Umbilical cord (tissue), 2 donors: Measurements from ENCODE around the gene PSG11. TPM values are rescaled to one million over a fixed set of nuclear protein-coding genes. Genes with fewer than 3 reads are reported as not detected.
A peak's percentile ranks its signal among the peaks of the same experiment; 100 is the strongest.
"Not testable (repeated sequence)": the region's sequence is repeated elsewhere in the genome, so short reads cannot be mapped to it uniquely, and the experiment has no call there.

Experiments used
- DNase-seq: peaks from one replicate; pipeline ENCODE4 v3.0.0-alpha.2; 2015; ENCODE audit warnings: low spot score
- total RNA-seq: library from RNA; depleted of rRNA; stranded (reverse); fragments of >200 nt; gene quantifications from one replicate; pipeline ENCODE4 v1.2.3, GENCODE V29; 2014; ENCODE audit warnings: low replicate concordance; ENCODE audit not compliant: insufficient read depth

Gene PSG11
- total RNA-seq, result 3.9 TPM

DNA sequence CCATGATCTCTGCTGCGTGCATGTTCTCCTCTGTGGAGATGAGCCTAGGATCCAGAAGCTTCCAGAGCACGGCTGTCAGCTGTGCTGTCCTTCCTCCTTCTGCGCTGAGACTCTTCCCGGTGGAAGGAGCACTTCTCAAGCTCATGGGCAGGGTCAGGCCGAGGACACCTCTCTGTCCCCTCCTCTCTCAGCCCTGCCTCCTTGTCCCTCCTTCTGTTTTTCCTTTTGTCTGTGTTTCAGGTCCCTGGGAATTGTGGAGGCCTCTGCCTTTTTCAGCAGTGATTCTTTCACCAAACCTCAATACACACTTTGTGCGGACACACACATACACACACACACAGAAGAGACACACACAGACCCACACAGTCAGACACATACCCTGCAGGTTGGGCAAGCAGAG lies at the start of gene PSG11:
PSG11 (minus strand) TSS at position 101 of the 400 bp plus-strand sequence; CDS start at position 4, 97 bp downstream.
- DNase-seq, result not testable (repeated sequence)

DNA sequence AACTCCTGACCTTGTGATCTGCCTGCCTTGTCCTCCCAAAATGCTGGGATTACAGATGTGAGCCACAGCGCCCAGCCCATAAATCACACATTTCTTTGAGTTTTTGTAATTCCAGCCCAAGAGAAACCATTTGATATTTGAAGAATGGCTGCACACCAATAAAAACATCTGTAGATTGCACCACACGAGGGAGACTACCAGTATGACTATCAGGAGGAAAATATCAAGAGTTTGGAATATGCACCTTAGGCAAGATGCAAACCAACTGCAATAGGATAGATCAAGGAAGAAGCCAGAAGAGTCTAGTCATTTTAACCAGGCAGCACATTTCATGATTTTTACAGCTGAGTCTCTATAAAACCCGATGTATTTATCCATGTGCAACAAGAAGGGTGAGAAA lies 36.1 kb upstream of the PSG11 start:
- DNase-seq, result not testable (repeated sequence)

DNA sequence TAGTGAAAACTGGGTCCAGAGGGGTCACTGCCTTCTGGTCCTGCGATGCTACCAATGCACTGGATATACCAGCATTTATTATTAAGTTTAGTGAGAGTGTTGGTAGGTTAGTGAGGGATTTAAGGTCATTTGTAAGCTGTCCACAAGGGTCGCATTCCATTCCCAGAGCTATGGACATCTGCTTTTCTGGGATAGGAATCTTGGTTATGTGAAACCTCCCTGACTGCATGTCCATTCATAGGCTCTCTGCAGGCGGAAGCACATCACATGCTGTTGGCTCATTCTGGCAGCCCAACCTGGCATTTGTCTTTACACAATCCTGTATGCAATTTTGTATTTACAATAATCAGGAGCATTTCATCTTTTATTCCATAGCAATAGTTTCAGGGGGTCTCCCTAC lies 35.1 kb upstream of the PSG11 start:
- DNase-seq, result not testable (repeated sequence)

DNA sequence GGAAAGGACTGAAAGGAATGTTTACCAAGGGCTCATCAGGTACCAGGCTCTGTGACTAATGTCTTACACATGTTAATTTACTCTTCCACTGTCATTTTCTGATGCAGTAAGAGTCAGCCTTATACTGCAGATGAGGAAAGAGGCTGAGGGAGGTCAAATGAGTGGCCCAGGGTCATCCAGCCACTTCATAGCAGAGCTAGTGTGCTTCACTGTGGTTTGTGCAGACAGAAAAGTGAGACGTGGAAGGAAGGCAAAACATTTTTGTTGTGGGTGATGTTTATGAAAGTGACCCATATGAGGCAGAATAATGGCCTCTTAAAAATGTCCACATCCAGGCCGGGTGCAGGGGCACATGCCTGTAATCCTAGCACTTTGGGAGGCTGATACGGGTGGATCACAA lies 34.0 kb upstream of the PSG11 start:
- not testable (repeated sequence) for DNase-seq

DNA sequence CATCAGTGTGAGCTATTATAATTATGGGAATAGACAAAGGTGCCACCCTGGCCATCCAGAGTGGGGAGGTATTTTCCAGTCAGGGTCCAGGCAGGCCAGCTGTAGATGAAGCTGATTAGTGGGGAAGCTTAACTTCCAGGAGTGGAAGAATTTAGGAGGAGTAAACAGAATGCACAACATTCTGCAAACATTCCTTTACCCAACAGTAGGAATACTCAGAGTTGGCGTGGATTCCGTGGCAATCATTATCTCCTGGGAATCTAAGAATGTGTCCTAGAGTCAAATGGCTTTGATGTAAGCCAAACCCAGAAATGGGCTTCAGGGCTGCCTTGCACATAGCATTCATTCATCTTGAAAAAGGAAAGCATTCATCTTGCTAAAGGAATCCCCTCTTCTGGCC lies 33.2 kb upstream of the PSG11 start:
- not testable (repeated sequence) for DNase-seq

DNA sequence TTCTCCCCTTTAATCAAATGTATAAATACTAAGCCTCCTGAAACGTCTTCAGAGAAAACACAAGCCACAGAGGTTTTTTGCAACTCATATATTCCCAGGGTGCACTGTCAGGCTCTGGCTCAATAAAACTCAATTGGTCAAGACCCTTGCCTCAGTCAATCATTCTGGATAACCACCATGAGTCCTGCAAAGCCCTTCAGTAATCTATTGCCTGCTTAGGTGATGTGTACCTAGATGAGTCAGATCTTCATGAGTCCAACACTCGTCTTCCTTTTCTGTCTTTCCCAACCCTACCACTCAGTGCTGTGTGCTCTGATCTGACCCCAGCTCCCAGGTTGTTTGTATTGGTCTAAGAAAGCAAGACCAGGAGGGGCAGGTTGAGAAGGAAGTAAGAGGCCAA lies 32.2 kb upstream of the PSG11 start:
- DNase-seq, result not testable (repeated sequence)

DNA sequence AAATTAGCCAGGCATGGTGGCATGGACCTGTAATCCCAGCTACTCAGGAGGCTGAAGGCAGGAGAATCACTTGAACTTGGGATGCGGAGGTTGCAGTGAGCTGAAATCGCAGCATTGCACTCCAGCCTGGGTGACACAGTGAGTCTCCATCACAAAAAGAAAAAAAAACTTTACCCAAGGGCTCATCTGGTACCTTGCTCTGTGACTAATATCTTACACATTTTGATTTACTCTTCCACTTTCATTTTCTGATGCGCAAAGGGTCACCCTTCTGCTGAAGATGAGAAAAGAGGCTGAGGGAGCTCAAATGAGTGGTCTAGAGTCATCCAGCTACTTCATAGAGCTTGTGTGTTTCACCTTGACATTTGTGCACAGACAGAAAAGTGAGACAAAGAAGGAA lies 21.7 kb upstream of the PSG11 start:
- not testable (repeated sequence) for DNase-seq

DNA sequence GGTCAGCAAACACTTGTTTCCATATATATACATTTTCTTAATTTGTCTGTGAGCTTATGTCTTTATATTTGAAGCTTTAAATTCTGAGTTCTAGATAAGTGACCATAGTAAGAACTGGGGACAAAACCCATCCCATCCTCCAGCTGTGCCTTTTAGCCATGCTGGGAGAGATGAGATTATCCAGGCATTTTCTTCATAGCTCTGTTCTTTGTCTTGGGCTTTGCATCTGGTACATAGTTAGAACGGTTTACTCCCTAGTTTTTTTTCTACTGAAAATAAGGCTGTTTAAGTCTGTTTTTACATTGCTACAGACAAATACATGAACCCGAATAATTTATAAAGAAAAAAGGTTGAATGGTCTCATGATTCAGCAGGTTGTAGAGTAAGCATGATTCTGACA lies 20.3 kb upstream of the PSG11 start:
- not testable (repeated sequence) for DNase-seq

DNA sequence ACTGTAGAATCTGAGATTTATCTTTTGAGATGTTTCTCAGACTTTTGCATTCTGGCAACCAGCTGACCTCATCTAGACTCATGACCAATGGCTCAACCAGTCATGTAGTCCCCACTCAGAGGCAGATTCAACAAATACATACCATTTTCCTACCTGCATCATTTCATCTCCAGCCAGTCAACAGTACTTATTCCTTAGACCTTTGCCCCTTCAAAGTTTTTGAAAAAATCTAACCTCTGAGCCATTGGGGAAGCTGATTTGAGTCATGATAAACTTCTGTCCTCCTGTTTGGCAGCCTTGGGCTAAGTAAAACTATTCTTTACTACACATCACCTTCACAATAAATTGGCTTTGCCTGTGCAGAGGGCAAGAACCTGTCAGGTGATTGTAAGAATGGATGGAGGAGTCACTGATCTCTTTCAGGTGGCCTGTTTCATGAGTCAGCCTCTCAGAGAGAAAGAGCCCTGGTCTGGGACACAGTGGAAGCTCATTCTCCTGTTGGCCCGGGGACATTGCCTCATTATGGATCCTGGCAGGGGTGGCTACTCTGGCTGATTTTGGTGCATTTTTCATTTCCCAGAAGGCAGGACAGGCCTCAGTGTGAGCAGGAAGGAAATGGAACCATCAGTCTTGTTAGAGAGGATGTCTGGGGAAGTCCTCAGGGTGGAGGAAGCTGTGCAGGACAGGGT lies 17.4 kb upstream of the PSG11 start:
- DNase-seq, result not testable (repeated sequence)

DNA sequence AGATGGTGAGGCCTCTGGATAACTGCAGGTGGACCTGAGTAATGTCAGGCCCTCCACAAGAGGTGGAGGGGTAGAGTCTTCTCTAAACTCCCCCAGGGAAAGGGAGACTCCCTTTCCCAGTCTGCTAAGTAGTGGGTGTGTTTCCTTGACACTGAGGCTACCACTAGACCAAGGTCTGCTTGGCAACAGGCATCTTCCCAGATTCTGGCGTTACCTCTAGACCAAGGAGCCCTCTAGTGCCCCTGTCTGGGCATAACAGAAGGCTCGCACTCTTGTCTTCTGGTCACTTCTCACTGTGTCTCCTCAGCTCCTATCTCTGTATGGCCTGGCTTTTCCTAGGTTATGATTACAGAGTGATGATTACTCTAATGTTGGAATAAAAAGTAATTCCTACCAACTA lies 5.4 kb upstream of the PSG11 start:
- not testable (repeated sequence) for DNase-seq

DNA sequence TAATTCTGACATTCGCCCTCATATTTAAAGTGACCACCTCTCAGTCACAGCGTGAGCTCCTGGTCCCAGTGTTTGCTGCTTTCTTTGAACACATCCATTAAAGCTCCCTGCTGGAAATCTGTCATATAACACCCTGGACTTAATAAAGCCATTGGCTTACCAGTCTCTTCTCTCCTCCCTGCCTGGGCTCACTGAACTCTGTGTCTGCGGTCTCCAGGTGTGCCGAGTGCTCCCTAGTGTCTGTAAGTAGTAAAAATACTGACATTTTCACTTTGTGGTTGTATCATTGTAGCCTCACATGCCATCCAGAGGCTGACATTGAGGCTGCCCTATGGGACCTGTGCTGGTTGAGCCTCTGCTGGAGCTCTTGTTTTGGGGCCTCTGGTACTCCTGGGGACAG lies 2.6 kb upstream of the PSG11 start:
- DNase-seq, result no peak

DNA sequence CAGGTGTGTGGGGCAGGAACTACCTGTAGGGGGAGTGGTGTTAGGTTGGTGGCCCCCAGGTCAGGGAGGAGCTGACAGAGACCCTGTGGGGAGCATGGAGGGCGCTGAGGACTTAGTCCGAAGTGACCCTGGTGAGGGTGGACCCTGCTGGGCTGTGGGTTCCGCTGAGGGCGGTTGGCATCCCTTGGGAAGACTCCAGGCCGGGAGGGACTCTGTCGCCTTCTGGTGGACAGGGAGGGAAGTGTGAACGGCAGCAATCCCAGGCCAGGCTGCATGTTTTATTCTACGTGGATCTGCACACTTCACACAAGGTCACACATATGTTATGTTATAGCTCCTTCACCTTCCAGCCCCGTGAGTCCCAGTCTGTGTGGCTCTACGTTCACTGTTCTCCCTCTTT lies 1.7 kb upstream of the PSG11 start:
- not testable (repeated sequence) for DNase-seq

DNA sequence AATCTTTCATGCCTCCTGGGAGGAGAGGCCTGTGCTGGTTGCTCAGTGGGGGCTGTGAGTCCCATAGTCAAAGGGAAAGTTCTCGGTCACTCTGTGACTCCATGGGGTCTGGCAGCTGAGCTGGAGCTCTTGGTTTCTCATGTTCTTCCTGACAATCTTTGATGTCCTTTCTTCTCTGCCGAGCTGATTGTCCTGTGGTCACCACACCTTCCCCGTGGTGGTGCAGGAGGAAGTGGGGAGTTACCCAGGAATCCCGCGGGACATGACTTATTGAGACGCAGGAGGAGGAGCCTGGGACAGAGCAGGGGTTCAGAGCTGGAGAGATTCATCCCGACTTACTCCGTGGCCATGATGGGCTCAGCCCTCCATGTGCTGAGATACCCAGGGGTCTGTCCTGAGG lies 792 bp upstream of the PSG11 start:
- not testable (repeated sequence) for DNase-seq

DNA sequence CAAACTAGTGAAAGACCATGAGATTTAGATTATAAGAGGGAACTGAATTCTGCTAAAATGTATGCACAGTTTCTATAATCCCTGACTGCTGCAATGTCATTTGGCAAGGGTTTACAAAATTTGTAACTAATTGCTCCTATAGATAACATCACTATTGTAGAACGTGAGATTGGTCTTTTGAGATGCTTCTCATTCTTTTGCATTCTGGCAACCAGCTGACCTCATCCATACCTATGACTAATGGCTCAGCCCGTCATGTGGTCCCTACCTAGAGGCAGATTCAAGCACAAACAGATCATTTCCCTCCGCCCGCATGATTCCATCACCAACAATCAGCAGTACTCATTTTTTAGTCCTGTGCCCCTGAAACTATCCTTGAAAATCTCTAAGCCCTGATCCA lies 4.2 kb downstream of the PSG11 start:
- DNase-seq, result peak; percentile 14

DNA sequence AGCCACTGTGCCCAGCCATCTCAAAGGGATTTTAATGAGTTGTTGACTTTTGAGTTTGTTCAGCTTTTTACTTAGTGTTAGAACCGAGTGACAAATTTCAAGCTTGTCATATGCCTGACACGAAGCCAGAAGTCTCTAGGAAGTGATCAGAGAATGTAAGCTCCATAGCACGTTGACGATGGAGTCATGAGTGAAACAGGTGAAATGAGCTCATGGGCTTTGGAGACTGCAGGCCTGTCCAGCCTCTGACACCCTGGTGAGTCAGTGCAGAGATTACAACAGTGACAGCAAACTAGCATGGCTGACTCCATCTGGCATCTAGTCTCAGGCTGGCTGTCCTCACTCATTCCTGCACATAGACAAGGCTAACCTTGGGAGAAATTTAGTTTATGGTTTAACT lies 4.6 kb downstream of the PSG11 start:
- peak; percentile 7 for DNase-seq

DNA sequence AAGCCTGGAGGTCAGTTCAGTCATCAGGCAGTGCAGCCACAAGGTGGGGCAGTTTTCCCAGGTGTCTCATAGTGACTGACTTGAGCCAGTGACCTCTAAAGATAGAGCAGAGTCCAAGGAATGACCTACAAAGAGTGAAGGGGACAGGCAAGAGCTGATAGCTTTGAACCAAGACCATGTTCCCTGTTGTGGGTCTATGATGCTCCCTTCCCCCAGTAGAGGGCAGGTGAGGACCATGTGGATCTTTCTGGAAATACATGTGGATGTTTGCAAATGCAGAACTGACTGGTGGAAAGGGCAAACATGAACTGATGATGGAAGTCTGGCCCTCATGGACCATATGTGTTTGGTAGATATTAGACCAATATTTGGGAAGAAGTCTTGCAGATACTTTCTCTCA lies 6.7 kb downstream of the PSG11 start:
- not testable (repeated sequence) for DNase-seq

DNA sequence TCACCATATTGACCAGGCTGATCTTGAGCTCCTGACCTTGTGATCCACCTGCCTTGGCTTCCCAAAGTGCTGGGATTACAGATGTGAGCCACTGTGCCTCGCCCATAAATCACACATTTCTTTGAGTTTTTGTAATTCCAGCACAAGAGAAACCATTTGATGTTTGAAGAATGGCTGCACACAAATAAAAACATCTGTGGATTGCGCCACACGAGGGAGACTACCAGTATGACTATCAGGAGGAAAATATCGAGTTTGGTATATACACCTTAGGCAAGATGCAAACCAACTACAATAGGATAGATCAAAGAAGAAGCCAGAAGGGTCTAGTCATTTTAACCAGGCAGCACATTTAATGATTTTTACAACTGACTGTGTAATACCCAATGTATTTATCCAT lies 20.4 kb downstream of the PSG11 start:
- DNase-seq, result not testable (repeated sequence)

DNA sequence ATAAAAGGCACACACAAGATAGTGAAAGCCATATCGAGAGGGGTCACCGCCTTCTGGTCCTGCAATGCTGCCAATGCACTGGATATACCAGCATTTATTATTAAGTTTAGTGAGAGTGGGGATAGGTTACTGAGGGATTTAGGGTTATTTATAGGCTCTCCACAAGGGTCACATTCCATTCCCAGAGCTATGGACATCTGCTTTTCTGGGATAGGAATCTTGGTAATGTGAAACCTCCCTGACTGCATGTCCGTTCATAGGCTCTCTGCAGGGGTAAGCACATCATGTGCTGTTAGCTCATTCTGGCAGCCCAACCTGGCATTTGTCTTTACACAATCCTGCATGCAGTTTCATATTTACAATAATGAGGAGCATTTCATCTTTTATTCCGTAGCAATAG lies 21.4 kb downstream of the PSG11 start:
- DNase-seq, result not testable (repeated sequence)

DNA sequence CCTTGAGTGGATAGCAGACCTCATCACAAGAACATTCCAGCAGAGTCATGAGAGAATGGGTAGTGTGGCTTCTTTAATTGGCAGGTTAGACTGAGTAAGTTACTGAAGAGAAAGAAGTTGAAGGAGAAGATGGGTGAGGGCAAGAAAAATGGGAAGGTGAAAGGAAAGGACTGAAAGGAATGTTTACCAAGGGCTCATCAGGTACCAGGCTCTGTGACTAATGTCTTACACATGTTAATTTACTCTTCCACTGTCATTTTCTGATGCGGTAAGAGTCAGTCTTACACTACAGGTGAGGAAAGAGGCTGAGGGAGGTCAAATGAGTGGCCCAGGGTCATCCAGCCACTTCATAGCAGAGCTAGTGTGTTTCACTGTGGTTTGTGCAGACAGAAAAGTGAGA lies 22.6 kb downstream of the PSG11 start:
- not testable (repeated sequence) for DNase-seq

DNA sequence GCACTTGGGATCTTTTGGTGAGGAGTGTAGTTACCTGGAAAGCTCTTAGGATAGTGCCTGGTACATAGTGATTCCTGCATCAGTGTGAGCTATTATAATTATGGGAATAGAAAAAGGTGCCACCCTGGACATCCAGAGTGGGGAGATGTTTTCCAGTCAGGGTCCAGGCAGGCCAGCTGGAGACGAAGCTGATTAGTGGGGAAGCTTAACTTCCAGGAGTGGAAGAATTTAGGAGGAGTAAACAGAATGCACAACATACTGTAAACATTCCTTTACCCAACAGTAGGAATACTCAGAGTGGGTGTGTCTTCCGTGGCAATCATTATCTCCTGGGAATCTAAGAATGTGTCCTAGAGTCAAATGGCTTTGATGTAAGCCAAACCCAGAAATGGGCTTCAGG lies 23.3 kb downstream of the PSG11 start:
- not testable (repeated sequence) for DNase-seq

DNA sequence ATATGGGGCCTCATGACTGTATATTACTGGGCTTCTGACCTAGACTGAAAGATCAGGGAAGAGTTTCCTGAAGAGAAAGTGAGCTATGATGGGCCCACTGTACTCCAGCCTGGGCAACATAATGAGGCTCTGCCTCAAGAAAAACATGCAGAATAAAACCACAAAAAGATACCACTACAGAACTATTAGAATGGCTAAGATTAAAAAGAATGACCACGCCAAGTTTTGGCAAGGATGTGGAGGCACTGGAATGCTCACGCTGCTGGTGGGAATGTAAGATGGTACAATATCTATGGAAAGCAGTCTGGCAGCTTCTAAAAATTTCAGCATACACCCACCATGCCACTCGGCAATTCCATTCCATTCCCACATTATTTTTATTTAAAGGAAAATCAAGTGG lies 30.1 kb downstream of the PSG11 start:
- not testable (repeated sequence) for DNase-seq

DNA sequence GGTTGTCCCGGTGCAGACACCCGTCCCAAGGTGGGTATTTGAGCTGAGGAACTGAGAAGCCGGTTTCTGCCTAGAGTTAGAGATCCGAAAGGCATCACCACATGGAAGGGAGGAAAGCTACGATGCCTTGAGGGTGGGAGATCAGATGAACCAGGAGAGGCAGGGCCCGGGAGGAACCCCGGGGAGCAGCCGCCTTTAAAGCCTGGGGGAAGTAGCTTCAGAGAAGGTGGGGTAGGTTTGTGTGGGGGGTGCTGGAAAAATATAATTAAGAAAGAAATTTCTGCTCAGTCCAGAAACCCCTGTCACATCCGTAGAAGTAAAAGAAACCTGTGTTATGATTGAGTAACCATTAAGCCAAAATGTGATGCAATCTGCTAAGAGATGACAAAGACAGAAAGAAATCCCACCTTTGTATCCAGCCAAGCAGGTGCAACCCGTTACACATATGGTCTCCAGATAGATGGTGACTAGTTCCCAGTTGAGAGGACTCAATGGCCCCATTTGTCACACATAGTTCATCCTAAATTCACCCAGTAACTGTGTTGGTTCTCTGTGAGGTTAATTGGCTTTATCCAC lies 34.2 kb downstream of the PSG11 start:
- DNase-seq, result not testable (repeated sequence)

DNA sequence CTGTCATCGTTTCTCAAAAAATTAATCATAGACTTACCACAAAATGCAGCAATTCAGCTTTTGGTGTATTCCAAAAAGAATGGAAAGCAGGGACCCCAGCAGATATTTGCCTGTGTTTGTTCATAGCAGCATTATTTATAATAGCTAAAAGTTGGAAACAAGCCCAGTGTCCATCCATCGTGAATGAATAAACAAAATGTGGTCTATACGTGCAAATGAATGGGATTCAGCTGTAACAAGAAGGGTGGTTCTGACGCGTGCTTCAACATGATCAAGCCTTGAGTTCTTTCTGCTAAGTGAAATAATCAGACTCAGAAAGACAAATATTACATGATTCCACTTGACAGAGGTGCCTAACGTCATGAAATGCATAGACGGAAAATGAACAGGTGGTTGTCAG lies 36.4 kb downstream of the PSG11 start:
- DNase-seq, result no peak
